H9 (cell line): ENCODE results near the gene ETV5. TPM values are rescaled to one million over a fixed set of nuclear protein-coding genes. Genes with fewer than 3 reads are reported as not detected.

ENCODE experiments used
- DNase-seq: peaks from one replicate; pipeline ENCODE4 v3.0.0-alpha.2; 2017
- H2AFZ ChIP-seq: one replicate; pipeline ENCODE4 v1.6.1; 2013; ENCODE audit warnings: mild to moderate bottlenecking, low read length, control low read depth, moderate library complexity
- H2AK5ac ChIP-seq: 2 replicates; pipeline ENCODE4 v1.6.1; 2013; ENCODE audit warnings: low read length, control low read depth, mixed read lengths; ENCODE audit not compliant: insufficient read length
- H2BK120ac ChIP-seq: one replicate; pipeline ENCODE4 v1.6.1; 2013; ENCODE audit warnings: low read depth, mild to moderate bottlenecking, low read length, control low read depth, inconsistent platforms; ENCODE audit not compliant: poor library complexity, severe bottlenecking
- H2BK12ac ChIP-seq: 2 replicates; pipeline ENCODE4 v1.6.1; 2013; ENCODE audit warnings: low read length, control low read depth, mixed read lengths, low read depth; ENCODE audit not compliant: insufficient read length
- H2BK15ac ChIP-seq: 2 replicates; pipeline ENCODE4 v1.6.1; 2013; ENCODE audit warnings: low read depth, low read length, control low read depth
- H2BK20ac ChIP-seq: one replicate; pipeline ENCODE4 v1.6.1; 2013; ENCODE audit warnings: low read depth, mild to moderate bottlenecking, low read length, control low read depth, inconsistent platforms; ENCODE audit not compliant: poor library complexity, severe bottlenecking
- H2BK5ac ChIP-seq: 2 replicates; pipeline ENCODE4 v1.6.1; 2013; ENCODE audit warnings: low read length, control low read depth, mixed read lengths; ENCODE audit not compliant: insufficient read length
- H3K14ac ChIP-seq: 2 replicates; pipeline ENCODE4 v1.6.1; 2013; ENCODE audit warnings: low read length, control low read depth; ENCODE audit not compliant: insufficient read depth
- H3K18ac ChIP-seq: 2 replicates; pipeline ENCODE4 v1.6.1; 2013; ENCODE audit warnings: low read depth, mild to moderate bottlenecking, mixed read lengths, low read length, control low read depth; ENCODE audit not compliant: insufficient read length
- H3K23ac ChIP-seq: 2 replicates; pipeline ENCODE4 v1.6.1; 2013; ENCODE audit warnings: low read length, control low read depth, mixed read lengths, low read depth; ENCODE audit not compliant: insufficient read length
- H3K23me2 ChIP-seq: 2 replicates; pipeline ENCODE4 v1.6.1; 2013; ENCODE audit warnings: low read depth, mild to moderate bottlenecking, mixed read lengths, low read length, control low read depth; ENCODE audit not compliant: insufficient read length, poor library complexity, severe bottlenecking
- H3K27ac ChIP-seq: 2 replicates; pipeline ENCODE4 v1.5.1; 2013; ENCODE audit warnings: low read length, control low read depth, mixed read lengths, low read depth; ENCODE audit not compliant: insufficient read length
- H3K27me3 ChIP-seq: 2 replicates; pipeline ENCODE4 v1.6.1; 2013; ENCODE audit warnings: low read length, control low read depth, inconsistent platforms; ENCODE audit not compliant: insufficient read depth
- H3K4ac ChIP-seq: 2 replicates; pipeline ENCODE4 v1.6.1; 2013; ENCODE audit warnings: low read depth, mild to moderate bottlenecking, control low read depth, inconsistent platforms, low read length, moderate library complexity
- H3K4me1 ChIP-seq: 2 replicates; pipeline ENCODE4 v1.6.1; 2013; ENCODE audit warnings: low read length, control low read depth, inconsistent platforms; ENCODE audit not compliant: insufficient read depth
- H3K4me2 ChIP-seq: 2 replicates; pipeline ENCODE4 v1.6.1; 2013; ENCODE audit warnings: low read length, control low read depth, mixed read lengths; ENCODE audit not compliant: insufficient read length, insufficient read depth
- H3K56ac ChIP-seq: 2 replicates; pipeline ENCODE4 v1.6.1; 2013; ENCODE audit warnings: low read depth, mild to moderate bottlenecking, mixed read lengths, low read length, control low read depth; ENCODE audit not compliant: insufficient read length
- H3K79me1 ChIP-seq: 2 replicates; pipeline ENCODE4 v1.6.1; 2013; ENCODE audit warnings: low read depth, mild to moderate bottlenecking, moderate library complexity, low read length, control low read depth, inconsistent platforms; ENCODE audit not compliant: insufficient read depth, poor library complexity, severe bottlenecking
- H3K79me2 ChIP-seq: 2 replicates; pipeline ENCODE4 v1.6.1; 2013; ENCODE audit warnings: low read length, control low read depth, inconsistent platforms; ENCODE audit not compliant: insufficient read depth
- H3K9ac ChIP-seq: 2 replicates; pipeline ENCODE4 v1.6.1; 2013; ENCODE audit warnings: low read length, control low read depth, mixed read lengths; ENCODE audit not compliant: insufficient read length; ENCODE audit errors: extremely low read depth
- H3K9me3 ChIP-seq: one replicate; pipeline ENCODE4 v1.6.1; 2013; ENCODE audit warnings: low read depth, low read length, inconsistent platforms; ENCODE audit not compliant: control insufficient read depth
- H3T11ph ChIP-seq: one replicate; pipeline ENCODE4 v1.6.1; 2013; ENCODE audit warnings: mild to moderate bottlenecking, low read length, control low read depth, inconsistent platforms
- H4K20me1 ChIP-seq: one replicate; pipeline ENCODE4 v1.6.1; 2013; ENCODE audit not compliant: control insufficient read depth, insufficient read length, insufficient read depth
- H4K5ac ChIP-seq: 2 replicates; pipeline ENCODE4 v1.6.1; 2013; ENCODE audit warnings: low read depth, mild to moderate bottlenecking, mixed read lengths, low read length, control low read depth; ENCODE audit not compliant: insufficient read length
- H4K8ac ChIP-seq: replicated peaks from 2 replicates; pipeline ENCODE4 v1.6.1; 2013; ENCODE audit warnings: low read length, control low read depth, mixed read lengths, low read depth; ENCODE audit not compliant: insufficient read length
- H4K91ac ChIP-seq: 2 replicates; pipeline ENCODE4 v1.6.1; 2013; ENCODE audit warnings: low read depth, mild to moderate bottlenecking, moderate library complexity, mixed read lengths, low read length, control low read depth; ENCODE audit not compliant: insufficient read length
- H3K27ac Mint-ChIP-seq, 3 experiments: 2 replicates in 2 of 3; 3 replicates in 1 of 3; pipeline ENCODE4 v1.8.0; 2020 to 2021; ENCODE audit warnings: mixed read lengths in 3 of 3, mild to moderate bottlenecking in 1 of 3, moderate library complexity in 1 of 3
- H3K27me3 Mint-ChIP-seq: 2 replicates; pipeline ENCODE4 v1.8.0; 2021; ENCODE audit warnings: low read depth, mild to moderate bottlenecking, moderate library complexity, mixed read lengths
- H3K36me3 Mint-ChIP-seq, 3 experiments: 2 replicates in 2 of 3; 3 replicates in 1 of 3; pipeline ENCODE4 v1.8.0; 2020 to 2021; ENCODE audit warnings: low read depth in 3 of 3, mixed read lengths in 3 of 3; ENCODE audit not compliant: insufficient read depth in 1 of 3
- H3K4me1 Mint-ChIP-seq, 2 experiments: 2 replicates each; pipeline ENCODE4 v1.8.0; 2020; ENCODE audit warnings: mixed read lengths in 2 of 2
- H3K4me3 Mint-ChIP-seq, 2 experiments: 2 replicates in 1 of 2; 3 replicates in 1 of 2; pipeline ENCODE4 v1.8.0; 2020 to 2021; ENCODE audit warnings: mild to moderate bottlenecking in 2 of 2, mixed read lengths in 2 of 2, moderate library complexity in 1 of 2
- H3K9me3 Mint-ChIP-seq, 2 experiments: 2 replicates in 1 of 2; 3 replicates in 1 of 2; pipeline ENCODE4 v1.8.0; 2020; ENCODE audit warnings: mild to moderate bottlenecking in 2 of 2, mixed read lengths in 2 of 2, moderate library complexity in 1 of 2
- CTCF ChIP-seq: fragments of 200-600 bp; sonication (generic); conservative IDR thresholded peaks from 3 replicates; pipeline ENCODE4 v1.8.0; 2021; ENCODE audit warnings: antibody characterized with exemption, mild to moderate bottlenecking
- WGBS: extraction: QIAGEN DNeasy Blood & Tissue Kit; methylation state at CpG from one replicate; pipeline ENCODE4 v1.1.7; 2013; ENCODE audit warnings: missing lambda C conversion rate, low lambda C conversion rate, mixed read lengths; ENCODE audit not compliant: insufficient read length; ENCODE audit errors: extremely low coverage; 5-methylcytosine and 5-hydroxymethylcytosine counted together
- total RNA-seq: library from RNA; stranded (reverse); gene quantifications from 2 replicates; pipeline ENCODE4 v1.2.1, GENCODE V29; 2021

ETV5 gene
- total RNA-seq, 1 experiment from 2014 or later, result 7.7 TPM

DNA sequence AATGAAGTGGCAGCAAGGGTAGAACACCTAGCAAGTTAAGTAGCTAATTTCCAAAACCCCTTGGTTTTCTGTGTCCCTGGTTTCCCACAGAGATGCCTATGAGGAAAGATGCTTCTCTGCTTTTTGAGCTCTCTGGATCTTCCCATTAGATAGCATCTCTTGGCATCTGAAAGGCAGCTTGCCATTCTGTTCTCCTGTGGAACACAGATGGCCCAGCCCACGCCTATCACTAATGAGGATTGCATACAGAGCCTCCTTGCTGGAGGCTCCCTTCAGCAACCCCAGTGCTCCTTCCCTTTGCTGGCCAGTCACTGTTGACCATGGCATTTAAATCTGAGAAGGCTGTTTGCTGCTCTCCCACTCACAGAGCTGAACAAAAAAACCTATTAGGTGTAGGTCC lies 34.4 kb upstream of the ETV5 start:
- TF ChIP-seq CTCF, result no peak
- DNase-seq, result no peak
- H3K27me3 ChIP-seq, result no peaks in the 10 kb centered on the region
- H2AFZ ChIP-seq, result no peak overlapping the region
- no peak overlapping the region for H3K23ac ChIP-seq
- H3K18ac ChIP-seq, result no peak overlapping the region
- H3K4me2 ChIP-seq, result no peak overlapping the region
- no peak overlapping the region for H2BK20ac ChIP-seq
- H3K27ac Mint-ChIP-seq, result no peak overlapping the region
- no peak overlapping the region for H4K8ac ChIP-seq
- no peaks in the 10 kb centered on the region for H3K79me2 ChIP-seq
- H3T11ph ChIP-seq, result no peak overlapping the region
- H2BK15ac ChIP-seq, result no peak overlapping the region
- no peak overlapping the region for H2AK5ac ChIP-seq
- no peak overlapping the region for H2BK12ac ChIP-seq
- H3K9me3 ChIP-seq, result no peaks in the 10 kb centered on the region
- H2BK120ac ChIP-seq, result no peak overlapping the region
- no peak overlapping the region for H3K4ac ChIP-seq
- H3K36me3 Mint-ChIP-seq, result no peaks in the 10 kb centered on the region
- H3K9ac ChIP-seq, result no peak overlapping the region
- WGBS, result no CpG with 5 or more reads among the region's 1 CpG
- no peak overlapping the region for H4K91ac ChIP-seq
- H3K79me1 ChIP-seq, result no peaks in the 10 kb centered on the region
- peaks cover 0 to 9% of the 10 kb centered on the region in 2 experiments; a peak in 2 of 4 replicates for H3K4me1 Mint-ChIP-seq
- peak overlapping the region; percentile 32 for H2BK5ac ChIP-seq
- H3K27ac ChIP-seq, result no peak overlapping the region
- H3K56ac ChIP-seq, result no peak overlapping the region
- no peaks in the 10 kb centered on the region for H3K23me2 ChIP-seq
- peaks cover 66% of the 10 kb centered on the region for H3K27me3 Mint-ChIP-seq
- no peak overlapping the region for H4K5ac ChIP-seq
- no peaks in the 10 kb centered on the region for H4K20me1 ChIP-seq
- no peaks in the 10 kb centered on the region for H3K4me1 ChIP-seq
- no peak overlapping the region for H3K4me3 Mint-ChIP-seq
- no peak overlapping the region for H3K14ac ChIP-seq
- H3K9me3 Mint-ChIP-seq, result no peaks in the 10 kb centered on the region
